SU-DHL-6 (cell line): ENCODE measurements around the gene SEMA4D.

ENCODE experiments used
- H2AFZ ChIP-seq: fragments of 200-600 bp; sonication (generic); 2 replicates; pipeline ENCODE4 v1.6.1; 2014; ENCODE audit warnings: low read depth, mild to moderate bottlenecking, moderate library complexity, mixed read lengths, antibody characterized with exemption, low read length; ENCODE audit not compliant: severe bottlenecking
- H3F3A ChIP-seq: fragments of 200-600 bp; shearing (Covaris generic); 2 replicates; pipeline ENCODE4 v1.6.0; 2016; ENCODE audit warnings: antibody characterized with exemption, mild to moderate bottlenecking; ENCODE audit not compliant: insufficient read depth
- H3K27ac ChIP-seq: fragments of 200-600 bp; sonication (generic); 2 replicates; pipeline ENCODE4 v1.5.1; 2016; ENCODE audit warnings: low read depth, mild to moderate bottlenecking, low read length, moderate library complexity, mixed read lengths
- H3K27me3 ChIP-seq: fragments of 200-600 bp; sonication (generic), shearing (Covaris generic); 2 replicates; pipeline ENCODE4 v1.6.0; 2014; ENCODE audit warnings: mild to moderate bottlenecking, low read length
- H3K36me3 ChIP-seq: fragments of 200-600 bp; sonication (generic); 2 replicates; pipeline ENCODE4 v1.6.1; 2014; ENCODE audit warnings: mild to moderate bottlenecking, low read length, mixed read lengths
- H3K4me2 ChIP-seq: fragments of 300-600, 200-600 bp; shearing (Covaris generic), sonication (generic); 2 replicates; pipeline ENCODE4 v1.6.0; 2014; ENCODE audit warnings: low read length, low read depth, mild to moderate bottlenecking; ENCODE audit not compliant: poor library complexity, severe bottlenecking
- H3K4me3 ChIP-seq: fragments of 200-600 bp; sonication (generic); 2 replicates; pipeline ENCODE4 v1.5.1; 2014; ENCODE audit warnings: antibody characterized with exemption, low read length, mild to moderate bottlenecking, mixed read lengths; ENCODE audit not compliant: insufficient read depth, poor library complexity, severe bottlenecking
- H3K79me2 ChIP-seq: fragments of 200-600 bp; sonication (generic); 2 replicates; pipeline ENCODE4 v1.6.1; 2014; ENCODE audit warnings: mild to moderate bottlenecking, low read length, moderate library complexity; ENCODE audit not compliant: insufficient read depth
- H3K9ac ChIP-seq: fragments of 200-600 bp; sonication (generic); 2 replicates; pipeline ENCODE4 v1.7.0; 2014; ENCODE audit warnings: mild to moderate bottlenecking, low read length
- H3K9me2 ChIP-seq: fragments of 200-600 bp; sonication (generic); replicated peaks from 2 replicates; pipeline ENCODE4 v1.6.1; 2014; ENCODE audit warnings: low read length; ENCODE audit not compliant: insufficient read depth
- H3K9me3 ChIP-seq: fragments of 200-600 bp; sonication (generic); 2 replicates; pipeline ENCODE4 v1.6.1; 2014; ENCODE audit warnings: low read length, mixed read lengths; ENCODE audit not compliant: insufficient read depth
- H4K20me1 ChIP-seq: fragments of 200-600 bp; sonication (generic); 2 replicates; pipeline ENCODE4 v1.6.1; 2014; ENCODE audit warnings: low read depth, mild to moderate bottlenecking, antibody characterized with exemption, low read length, moderate library complexity, mixed read lengths
- CTCF ChIP-seq: fragments of 200-600 bp; sonication (generic); IDR thresholded peaks from one replicate; pipeline ENCODE4 v1.5.1; 2017; ENCODE audit warnings: antibody characterized with exemption, mild to moderate bottlenecking, low read length, moderate library complexity; ENCODE audit not compliant: insufficient read depth, poor library complexity, severe bottlenecking
- EZH2phosphoT487 ChIP-seq: fragments of 200-600 bp; sonication (generic), shearing (Covaris generic); conservative IDR thresholded peaks from 2 replicates; pipeline ENCODE4 v1.6.1; 2018; ENCODE audit warnings: mild to moderate bottlenecking, antibody characterized with exemption, low read length, moderate library complexity, mixed read lengths

The SEMA4D gene

GRCh38 chr9:89425921-89426383 lies 72.0 kb downstream of the SEMA4D start:
- Histone ChIP-seq H2AFZ (no peak overlapping the region), H3K9ac (peak overlapping the region; percentile 40), H4K20me1 (no peaks in the 10 kb centered on the region), H3K4me3 (peak overlapping the region; percentile 9), H3K4me2 (peak overlapping the region; percentile 47), H3K27ac (peak overlapping the region; percentile 81), H3K36me3 (no peaks in the 10 kb centered on the region), H3F3A (peaks cover 19% of the 10 kb centered on the region), H3K27me3 (no peaks in the 10 kb centered on the region), H3K9me2 (no peaks in the 10 kb centered on the region), H3K79me2 (no peaks in the 10 kb centered on the region), H3K9me3 (no peaks in the 10 kb centered on the region)
- no peak for TF ChIP-seq EZH2phosphoT487
- TF ChIP-seq CTCF: no peak

- H3K9ac ChIP-seq: peak overlapping the region; percentile 40; the same call in 1 of the 2 replicates
- H3K4me2 ChIP-seq: peak overlapping the region; percentile 47
- peaks cover 19% of the 10 kb centered on the region for H3F3A ChIP-seq
- H3K4me3 ChIP-seq: no peak overlapping the region
- H3K36me3 ChIP-seq: no peaks in the 10 kb centered on the region
- H4K20me1 ChIP-seq: no peaks in the 10 kb centered on the region
- TF ChIP-seq EZH2phosphoT487 (no peak), CTCF (no peak)
- H3K79me2 ChIP-seq: no peaks in the 10 kb centered on the region
- H3K27me3 ChIP-seq: no peaks in the 10 kb centered on the region
- H3K27ac ChIP-seq: 0 out of 2 replicates have a peak overlapping the region, but pooled peaks have one; percentile 81
- H2AFZ ChIP-seq: no peak overlapping the region
- H3K9me2 ChIP-seq: no peaks in the 10 kb centered on the region
- H3K9me3 ChIP-seq: no peaks in the 10 kb centered on the region
These were observed 72.7 kb downstream of the SEMA4D start for GRCh38 chr9:89425024-89425805.

GRCh38 chr9:89422151-89422975 lies 75.5 kb downstream of the SEMA4D start:
- H3F3A ChIP-seq: peaks cover 12% of the 10 kb centered on the region
- H4K20me1 ChIP-seq: no peaks in the 10 kb centered on the region
- no peak overlapping the region for H3K27ac ChIP-seq
- H3K27me3 ChIP-seq: no peaks in the 10 kb centered on the region
- H3K36me3 ChIP-seq: no peaks in the 10 kb centered on the region
- H2AFZ ChIP-seq: no peak overlapping the region
- no peak for TF ChIP-seq CTCF
- no peak for TF ChIP-seq EZH2phosphoT487
- H3K79me2 ChIP-seq: no peaks in the 10 kb centered on the region
- H3K4me3 ChIP-seq: no peak overlapping the region
- no peaks in the 10 kb centered on the region for H3K9me2 ChIP-seq
- no peak overlapping the region for H3K9ac ChIP-seq
- no peaks in the 10 kb centered on the region for H3K9me3 ChIP-seq
- H3K4me2 ChIP-seq: no peak overlapping the region
